GM03348 (cell line): ENCODE measurements around the gene PSMB7.
A peak's percentile ranks its signal among the peaks of the same experiment; 100 is the strongest.

Source experiments
- DNase-seq: peaks from one replicate; pipeline ENCODE4 v3.0.0; 2012; ENCODE audit warnings: low spot score

PSMB7 gene

GRCh38 chr9:124327491-124327890 is 87.8 kb downstream of the PSMB7 start:
- DNase-seq: no peak

DNA sequence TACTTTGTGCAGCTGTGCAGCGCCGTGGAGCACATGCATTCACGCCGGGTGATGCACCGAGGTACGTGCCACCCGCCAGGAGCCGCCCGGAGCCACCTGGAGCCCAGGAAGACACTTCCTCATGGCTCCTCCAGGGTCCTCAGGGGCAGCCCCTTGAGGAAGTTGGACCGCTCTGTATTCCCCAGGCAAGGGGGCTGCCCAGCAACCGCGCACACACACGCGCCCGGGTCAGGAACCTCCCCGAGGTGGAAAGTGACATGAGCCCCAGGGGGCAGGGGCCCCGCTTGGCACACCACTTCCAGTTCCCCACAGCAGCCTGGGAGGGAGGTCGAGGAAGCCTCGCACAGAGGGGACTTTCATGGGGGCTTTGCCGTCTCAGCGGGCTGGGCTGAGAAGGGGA is 88.9 kb downstream of the PSMB7 start:
- DNase-seq: no peak

DNA sequence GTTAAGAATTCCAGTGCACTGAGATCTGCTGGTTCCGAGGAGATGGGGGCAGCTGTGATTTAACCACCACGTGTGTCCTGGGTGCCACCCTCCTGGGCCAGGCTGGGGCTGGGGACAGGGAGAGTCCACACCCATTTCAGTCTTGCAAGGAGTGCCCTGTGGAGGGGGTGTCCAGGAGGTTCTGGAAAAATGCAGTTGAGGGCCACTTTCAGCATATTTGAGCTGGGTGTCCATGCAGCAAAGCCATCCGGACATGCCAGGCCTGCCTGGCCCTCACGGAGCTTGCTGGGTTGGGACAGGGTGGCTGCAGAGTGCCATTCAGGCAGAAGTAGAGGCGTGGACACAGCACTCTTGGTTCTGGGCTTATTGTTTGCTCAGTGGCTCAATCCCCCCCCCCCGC is 89.4 kb downstream of the PSMB7 start:
- no peak for DNase-seq

DNA sequence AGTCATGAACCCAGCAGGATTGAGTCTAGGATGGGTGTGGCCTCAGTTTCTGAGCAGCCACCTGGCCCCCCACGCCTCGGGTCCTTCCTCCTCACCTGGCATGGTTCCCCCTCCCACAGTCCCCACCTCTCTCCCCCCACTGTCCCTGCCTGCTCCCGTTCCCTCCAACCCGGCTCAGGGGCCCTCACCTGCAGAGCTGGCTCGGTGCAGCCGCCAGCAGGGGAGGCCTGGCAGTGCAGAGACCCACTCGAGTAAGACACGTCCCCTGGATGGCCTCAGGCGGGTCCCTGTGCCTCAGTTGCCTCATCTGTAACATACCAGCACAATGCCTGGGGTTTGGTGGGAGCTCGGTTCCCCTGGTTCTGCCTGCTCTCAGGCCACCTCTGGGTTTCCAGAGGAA is 91.3 kb downstream of the PSMB7 start:
- DNase-seq: no peak

DNA sequence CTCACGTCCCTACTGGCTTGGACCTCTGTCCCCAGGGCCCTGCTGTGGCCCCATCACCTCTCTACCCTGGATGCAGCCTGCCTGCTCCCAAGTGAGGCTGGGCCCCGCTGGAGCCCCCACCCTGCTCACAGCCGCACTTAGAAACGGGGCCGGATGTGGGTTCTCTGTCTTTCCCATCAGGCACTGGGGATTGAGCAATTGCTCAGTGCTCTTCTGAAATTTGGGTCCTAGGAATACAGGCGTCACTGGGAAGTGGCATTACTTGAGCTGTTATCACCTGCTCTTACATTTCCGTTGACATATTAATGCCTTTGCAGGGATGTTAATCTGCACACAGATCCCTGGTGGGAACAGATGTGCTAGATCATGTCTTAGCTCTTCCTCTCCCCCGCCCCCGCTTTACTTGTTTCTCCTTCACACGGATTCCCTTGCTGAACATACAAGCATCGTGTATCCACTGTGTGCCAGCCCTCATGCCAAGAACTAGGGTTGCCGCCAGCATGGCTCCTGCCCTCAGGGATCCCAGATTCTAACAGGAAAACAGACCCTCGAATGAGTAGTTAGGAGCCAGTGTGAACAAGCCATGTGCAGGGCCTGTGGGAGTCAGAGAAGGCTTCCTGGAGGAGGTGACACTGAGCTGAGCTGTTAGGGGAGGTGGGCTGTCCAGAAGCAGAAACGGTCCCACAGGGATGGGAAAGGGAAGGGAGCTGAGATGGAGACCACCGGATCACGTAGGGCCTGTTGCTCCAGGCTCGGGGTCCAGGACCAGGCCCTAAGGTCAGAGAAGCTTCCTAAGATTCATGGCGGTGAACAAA is 92.4 kb downstream of the PSMB7 start:
- no peak for DNase-seq

DNA sequence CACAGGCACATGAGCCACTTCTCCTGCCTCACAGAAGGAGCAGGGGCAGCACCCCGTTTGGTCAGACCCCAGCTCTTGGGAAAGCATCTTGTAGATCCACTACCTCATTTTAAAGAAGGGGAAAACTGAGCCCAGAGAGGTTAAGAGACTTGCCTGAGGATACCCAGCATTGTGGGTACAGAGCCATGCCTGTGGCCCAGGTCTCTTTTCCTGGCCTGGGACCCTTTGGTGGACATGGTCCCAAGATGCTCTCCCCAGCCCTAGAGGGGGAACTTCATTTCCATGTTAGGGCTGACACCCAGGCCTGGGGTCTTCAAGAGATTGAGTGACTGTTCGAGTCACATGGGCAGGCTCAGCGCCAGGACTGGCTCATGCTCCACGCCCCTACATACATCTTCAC is 93.3 kb downstream of the PSMB7 start:
- DNase-seq: no peak

- DNase-seq: no peak
Measured at GRCh38 chr9:124321416-124321815, 93.8 kb downstream of the PSMB7 start.

DNA sequence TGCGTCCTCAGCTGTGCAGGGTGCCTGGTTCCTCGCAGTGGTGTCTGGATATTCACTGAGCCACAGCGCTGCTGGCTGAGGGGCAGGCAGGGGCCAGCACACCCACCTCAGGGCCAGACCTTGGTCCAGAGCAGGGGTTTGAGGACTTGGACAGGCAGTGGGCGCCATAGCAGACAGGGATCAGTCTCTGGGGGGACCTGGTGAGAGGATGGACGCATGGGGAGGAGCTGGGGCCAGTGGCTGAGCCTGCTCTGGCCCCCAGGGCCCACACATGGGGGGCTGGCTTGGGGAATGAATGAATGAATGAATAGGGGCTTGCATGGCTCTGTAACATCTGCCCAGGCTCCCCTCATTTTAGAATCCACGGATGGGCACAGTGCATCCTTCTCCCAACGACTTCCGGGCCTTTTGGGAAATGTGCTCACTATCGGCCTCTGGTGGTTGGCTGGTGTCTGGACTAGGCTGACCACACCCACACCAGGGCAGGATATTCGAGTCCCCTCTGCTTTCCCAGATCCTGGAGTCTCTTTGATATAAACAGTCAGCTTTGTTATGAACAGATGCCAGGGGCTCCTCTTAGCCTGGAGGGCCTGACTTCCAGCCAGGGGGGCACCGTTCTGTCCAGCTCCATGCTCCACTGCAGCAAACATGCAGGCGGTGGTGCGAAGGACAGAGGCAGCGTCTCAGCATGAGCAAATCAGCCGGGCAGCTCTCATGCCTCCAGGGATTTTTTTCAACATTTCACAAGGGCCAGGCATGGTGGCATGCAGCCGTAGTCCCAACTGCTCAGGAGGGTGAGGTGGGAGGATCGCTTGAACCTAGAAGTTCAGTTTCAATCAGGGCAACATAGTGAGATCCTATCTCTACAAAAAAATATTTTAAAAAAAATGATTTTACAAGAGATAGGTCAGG is 94.9 kb downstream of the PSMB7 start:
- DNase-seq: peak; percentile 92

DNA sequence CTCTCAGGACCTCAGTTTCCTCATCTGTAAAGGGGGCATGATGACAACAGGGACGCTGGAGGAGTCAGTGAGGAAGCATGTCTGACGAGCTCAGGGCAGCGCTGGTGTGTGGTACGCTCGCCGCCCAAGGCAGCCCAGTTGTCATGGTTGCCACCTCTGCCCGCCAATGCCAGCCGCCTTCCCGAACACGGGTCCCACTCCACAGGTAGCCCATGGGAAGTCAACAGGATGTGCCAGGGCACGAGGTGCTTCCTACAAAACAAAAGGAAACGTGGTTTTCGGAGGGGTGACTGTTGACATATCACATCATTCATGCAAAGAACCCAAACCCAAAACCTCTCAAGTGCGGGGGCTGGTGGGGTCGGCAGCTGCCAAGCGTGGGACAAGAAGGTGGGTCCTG is 99.4 kb downstream of the PSMB7 start:
- no peak for DNase-seq

DNA sequence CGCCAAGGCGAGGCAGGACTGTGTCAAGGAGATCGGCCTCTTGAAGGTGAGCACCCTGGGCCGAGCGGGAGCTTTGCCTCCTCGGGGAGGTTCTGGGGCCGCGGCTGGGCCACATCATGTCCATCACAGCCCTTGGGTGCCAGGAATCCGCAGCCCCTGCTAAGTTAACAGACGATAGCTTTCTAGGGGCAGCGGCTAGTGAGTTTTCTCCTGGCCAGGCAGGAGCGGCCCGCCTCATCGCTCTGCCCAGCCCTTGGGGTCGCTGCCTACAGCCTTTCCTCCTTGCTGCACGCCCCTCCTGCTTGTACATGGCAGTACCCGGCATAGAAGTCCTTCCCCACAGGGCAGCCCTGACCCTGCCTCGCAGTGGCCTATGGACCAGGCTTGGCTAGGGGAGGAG is 101.3 kb downstream of the PSMB7 start:
- no peak for DNase-seq

DNA sequence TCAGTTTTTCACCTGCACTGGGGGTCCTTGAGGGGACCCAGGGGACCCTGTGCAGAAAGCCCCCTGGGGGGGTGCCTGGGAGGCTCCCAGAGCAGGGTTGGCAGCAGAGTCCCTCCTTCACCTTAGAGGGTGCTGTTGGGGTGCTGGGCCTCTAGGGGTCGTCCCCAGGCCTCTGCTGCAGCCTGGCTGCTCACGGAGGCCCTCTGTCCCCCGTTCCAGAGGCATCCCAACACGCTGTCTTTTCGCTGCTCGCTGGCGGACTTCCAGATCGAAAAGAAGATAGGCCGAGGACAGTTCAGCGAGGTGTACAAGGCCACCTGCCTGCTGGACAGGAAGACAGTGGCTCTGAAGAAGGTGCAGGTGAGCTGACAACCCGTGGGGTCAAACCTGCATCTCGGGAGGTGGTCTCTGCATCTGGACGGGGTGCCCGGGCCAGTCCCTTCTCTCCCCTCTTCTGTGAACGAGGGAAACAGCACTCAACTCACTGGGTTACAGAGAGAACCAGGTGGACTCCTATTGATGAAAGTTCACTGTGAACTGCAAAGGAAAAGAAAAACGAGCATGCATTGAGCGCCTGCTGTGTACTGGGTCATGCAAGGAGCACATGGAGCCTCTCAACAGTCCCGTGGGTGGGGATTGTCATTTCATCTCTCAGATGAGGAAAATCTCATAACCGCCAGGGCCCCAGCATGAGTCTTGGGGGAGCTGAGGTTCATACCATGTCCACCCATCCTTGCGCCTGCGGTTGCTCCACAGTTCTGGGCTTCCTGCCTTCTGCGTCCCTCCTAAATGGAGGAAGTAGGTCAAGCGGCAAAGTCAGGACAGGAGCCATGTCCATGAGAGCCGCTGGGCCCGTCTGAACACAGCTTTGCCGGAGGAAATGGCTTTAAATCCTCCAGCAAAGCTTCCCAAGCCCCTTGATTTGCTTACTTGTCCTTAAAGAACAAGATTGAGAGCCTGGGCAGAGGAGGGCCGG is 102.7 kb downstream of the PSMB7 start:
- no peak for DNase-seq

- no peak for DNase-seq
Measured at GRCh38 chr9:124311283-124311682, 104.0 kb downstream of the PSMB7 start.

DNA sequence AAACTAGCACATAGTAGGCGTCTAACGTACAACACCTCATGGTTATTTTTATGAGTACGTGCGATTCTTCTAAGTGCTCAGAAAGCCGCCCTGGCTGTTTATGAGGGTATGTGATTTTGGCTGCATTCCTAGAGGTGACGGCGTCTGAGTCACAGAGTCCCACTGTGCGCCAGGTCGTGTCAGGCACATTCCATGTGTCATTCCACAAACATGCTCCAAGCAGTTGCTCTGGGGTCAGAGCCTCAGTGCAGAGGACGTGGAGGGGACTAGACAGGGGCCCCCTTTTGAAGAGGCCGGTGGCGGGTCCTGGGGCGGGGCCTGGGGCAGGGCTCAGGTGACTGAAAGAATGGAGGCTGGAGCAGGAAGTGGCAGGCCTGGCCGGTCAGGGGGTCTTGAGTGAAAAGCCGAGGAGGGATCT is 105.6 kb downstream of the PSMB7 start:
- DNase-seq: peak; percentile 94

GRCh38 chr9:124308606-124309491 is 106.4 kb downstream of the PSMB7 start:
- DNase-seq: no peak

- DNase-seq: no peak
Measured at GRCh38 chr9:124307379-124308030, 107.7 kb downstream of the PSMB7 start.

- peak; percentile 85 for DNase-seq
Measured at GRCh38 chr9:124306098-124306735, 109.0 kb downstream of the PSMB7 start.

GRCh38 chr9:124304285-124304684 is 111.0 kb downstream of the PSMB7 start:
- no peak for DNase-seq

DNA sequence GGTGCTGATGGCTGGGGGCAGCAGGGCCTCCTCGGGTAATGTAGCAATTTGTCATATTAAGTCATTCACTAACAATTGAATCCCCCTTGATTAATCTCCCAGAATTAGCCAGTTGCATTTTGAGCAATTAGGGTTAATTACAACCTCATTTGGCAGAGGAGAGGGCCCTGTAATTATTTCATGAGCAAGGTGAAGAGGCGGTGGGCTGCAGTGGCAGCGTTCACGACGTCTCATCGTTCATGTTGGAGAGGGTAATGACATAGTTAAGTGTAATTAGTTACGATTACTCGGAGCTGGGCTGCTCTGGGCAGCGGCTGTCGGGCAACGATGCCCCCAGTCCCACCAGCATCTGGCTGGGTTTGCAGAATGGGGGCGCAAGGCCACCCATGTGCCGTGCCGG is 111.5 kb downstream of the PSMB7 start:
- DNase-seq: no peak
